ENCODE results near the gene CDH24.
"Not testable (repeated sequence)": the region's sequence is repeated elsewhere in the genome, so short reads cannot be mapped to it uniquely, and the experiment has no call there.

CDH24 gene

DNA sequence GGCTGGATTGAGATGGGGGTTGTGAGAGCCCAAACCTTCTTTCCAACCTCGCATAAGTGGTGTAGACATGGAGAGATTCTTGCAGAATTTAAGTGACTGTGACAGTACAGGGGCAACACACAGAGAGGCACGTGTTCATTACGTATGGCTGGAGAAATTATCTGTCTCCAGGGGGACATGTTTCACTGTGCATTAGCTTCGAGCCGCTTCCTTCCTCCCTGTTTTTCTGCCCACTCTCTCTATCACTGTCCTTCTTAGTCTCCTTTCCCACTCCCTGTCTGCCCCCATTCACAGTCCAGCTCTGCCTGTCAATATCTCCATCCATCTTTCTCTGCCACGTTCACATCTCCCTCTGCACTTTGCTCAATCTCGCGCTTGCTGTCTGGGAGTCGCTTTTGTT lies 35.9 kb downstream of the CDH24 start:
- peak; percentile 41 for DNase-seq (ENCODE audit: low spot score)

DNA sequence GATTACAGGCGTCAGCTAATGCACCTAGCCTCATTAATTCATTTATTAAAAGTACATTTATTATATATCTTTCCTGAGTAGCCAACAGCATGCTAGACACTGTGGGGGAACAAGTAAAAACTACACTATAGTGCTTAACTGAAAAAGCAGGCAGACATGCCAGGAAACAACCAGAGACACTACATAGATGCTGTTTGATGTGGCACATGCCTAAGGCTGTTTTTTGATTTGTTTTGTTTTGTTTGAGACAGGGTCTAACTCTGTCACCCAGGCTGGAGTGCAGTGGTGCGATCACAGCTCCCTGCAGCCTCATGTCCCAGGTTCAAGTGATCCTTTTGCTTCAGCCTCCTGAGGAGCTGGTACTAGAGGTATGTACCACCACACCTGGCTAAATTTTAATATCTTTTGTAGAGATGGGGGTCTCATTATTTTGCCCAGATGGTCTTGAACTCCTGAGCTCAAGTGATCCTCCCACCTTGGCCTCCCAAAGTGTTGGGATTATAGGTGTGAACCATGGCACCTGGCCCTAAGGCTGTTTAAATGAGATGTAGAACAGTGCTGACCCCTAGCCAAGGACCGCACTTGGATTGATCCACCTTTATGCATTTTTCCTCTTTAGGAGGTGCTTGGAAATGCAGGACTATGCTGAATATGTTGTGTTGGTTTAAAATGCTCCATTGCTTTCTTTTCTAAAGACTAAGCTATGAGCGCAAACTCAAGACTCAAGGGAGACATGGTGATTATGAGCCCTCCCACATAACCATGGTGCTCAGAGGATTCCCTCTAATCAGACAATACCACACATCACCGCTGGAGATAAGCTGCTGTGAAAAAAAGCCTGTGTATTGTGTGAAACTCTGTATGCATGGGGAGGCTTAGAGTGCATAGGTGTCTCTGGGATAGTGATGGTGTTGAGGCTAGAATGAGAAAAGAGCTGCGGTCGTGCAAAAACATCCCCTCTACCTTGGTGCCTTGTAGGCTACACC lies 36.9 kb downstream of the CDH24 start:
- no peak for DNase-seq (ENCODE audit: low spot score)

GRCh38 chr14:23018107-23018506 lies 39.2 kb downstream of the CDH24 start:
- no peak for DNase-seq (ENCODE audit: low spot score)

DNA sequence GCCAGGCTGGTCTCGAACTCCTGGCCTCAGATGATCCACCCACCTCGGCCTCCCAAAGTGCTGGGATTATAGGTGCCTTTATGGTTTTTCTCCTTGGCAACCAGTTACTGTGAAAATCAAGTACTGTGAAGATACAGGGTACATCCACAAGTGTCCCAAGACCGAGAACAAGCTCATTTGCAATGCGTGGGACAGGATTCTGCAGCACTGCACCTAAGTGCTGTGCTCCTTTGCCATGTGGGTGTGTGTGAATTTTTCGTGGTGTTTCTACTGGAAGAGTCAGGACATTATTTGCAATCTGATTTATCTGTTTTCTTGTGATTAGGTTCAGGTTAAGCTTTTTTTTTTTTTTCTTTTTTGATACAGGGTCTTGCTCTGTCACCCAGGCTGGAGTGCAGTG lies 40.2 kb downstream of the CDH24 start:
- no peak for DNase-seq (ENCODE audit: low spot score)

DNA sequence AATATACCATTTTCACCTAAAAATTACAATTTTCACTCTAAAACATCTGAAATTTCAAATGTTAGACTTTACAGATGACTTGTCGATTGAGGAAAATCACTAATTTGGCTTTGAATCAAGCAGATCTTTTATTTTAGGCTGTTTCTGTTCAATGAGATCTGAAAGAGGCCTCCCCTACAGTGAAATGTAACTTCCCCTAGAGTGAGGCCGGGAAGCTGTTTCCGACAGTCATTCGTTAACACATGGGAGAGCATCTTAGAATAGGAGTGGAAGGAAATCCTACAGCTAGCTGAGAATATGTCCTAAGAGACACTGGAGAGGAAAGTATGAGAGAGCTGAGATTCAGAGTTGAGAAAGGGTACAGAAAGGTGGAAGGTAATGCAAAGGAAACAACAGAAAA lies 41.7 kb downstream of the CDH24 start:
- no peak for DNase-seq (ENCODE audit: low spot score)

- not testable (repeated sequence) for DNase-seq (ENCODE audit: low spot score)
These were observed 43.6 kb downstream of the CDH24 start for GRCh38 chr14:23013749-23014054.

DNA sequence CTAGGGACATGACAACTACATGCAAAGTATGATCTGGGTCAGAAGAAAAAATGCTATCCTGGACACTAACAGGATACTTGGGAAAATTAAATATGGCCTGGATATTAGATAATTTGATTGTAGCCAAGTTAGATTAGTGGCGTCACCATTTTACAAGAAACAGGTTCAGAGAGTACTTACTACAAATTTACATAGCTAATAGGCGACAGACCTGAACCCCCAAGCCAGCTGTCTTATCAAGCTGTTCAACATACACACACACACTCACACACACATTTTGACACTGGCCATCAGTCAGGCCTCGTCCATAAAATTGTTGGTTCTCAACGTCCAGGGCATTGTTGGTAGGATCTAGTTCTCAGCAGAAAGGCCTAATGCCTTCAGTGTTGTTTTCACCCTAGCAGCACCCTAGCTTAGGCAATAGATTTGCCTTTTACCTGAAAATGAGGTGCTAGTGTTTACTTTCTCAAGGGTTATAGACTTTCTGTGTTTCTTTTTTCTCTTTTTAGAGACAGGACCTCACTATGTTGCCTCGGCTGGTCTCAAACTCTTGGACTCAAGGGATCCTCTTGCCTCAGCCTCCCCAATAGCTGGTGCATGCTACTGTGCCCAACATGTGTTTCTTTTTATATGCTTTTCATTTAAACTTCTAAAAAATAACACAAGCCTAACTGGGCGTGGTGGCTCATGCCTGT lies 44.1 kb downstream of the CDH24 start:
- DNase-seq (ENCODE audit: low spot score) = peak; percentile 85

GRCh38 chr14:23009939-23010726 lies 47.2 kb downstream of the CDH24 start, which contains the start of gene C14orf93:
Gene C14orf93 (minus strand): TSS chr14:23010143. CDS start chr14:22999023, 11,120 bp downstream.
- peak; percentile 68 for DNase-seq (ENCODE audit: low spot score)

DNA sequence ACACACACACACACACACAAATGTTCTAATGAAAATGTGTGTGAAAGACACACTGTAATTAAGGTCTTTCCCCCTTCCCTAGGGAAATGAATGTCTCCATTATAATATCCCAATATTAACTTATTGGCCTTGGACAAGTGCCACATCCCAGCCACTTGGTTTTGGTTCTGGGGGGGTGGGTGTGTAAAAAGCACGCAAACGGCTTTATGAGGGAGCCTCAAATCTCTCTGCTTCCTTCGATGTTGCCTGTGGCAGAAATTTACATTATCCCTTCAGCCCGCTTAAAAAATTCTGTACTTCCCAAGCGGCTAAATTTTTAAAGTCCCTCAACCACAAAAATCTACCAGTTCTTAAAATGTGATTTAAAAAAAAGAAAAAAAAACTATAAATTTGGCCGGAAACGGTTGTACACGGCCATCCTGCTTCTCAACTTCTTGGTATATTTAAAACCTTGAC lies 47.8 kb downstream of the CDH24 start:
- no peak for DNase-seq (ENCODE audit: low spot score)

- no peak for DNase-seq (ENCODE audit: low spot score)
These were observed 48.5 kb downstream of the CDH24 start for GRCh38 chr14:23008831-23009230.

DNA sequence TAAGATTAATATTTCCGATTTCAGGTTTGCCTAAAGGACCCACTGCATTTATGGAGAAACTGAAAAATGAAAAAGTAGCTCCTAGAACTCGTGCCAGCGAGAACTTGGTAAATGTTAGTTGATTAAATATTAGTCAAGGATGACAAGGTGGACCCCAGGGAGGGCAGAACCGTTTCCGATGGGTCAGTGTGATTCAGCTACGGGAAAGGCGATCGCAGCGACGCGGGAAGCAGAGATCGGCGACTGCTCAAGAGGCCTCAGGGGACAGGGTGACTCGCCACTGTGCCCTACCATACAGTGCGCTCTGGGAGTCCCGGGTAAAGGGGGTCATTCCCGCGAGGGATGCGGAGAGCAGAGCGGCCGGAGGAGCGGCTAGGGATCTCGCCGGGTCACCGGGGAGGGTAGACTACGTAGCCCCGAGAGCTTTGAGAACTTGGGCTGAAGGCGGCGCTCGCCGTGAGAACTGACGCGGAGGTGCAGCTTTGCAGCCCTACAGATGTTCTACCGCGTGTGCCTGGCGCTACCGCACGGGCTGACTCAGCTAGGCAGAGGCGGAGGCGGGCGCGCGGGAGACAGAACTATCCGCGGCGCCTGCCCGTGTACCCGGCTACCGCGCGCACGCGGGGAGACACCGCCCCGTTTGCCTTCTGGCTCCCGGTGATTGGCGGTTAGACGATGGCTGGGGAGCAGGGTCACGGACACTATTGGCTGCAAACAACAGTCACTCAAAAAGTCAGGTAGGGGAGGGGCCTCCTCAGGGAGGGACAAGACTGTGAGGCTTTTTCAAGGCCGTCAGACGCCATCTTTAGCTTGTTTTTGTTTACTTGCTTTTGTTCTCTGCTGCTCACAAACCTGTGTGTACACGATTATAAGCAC lies 50.5 kb downstream of the CDH24 start:
- peak; percentile 98 for DNase-seq (ENCODE audit: low spot score)

DNA sequence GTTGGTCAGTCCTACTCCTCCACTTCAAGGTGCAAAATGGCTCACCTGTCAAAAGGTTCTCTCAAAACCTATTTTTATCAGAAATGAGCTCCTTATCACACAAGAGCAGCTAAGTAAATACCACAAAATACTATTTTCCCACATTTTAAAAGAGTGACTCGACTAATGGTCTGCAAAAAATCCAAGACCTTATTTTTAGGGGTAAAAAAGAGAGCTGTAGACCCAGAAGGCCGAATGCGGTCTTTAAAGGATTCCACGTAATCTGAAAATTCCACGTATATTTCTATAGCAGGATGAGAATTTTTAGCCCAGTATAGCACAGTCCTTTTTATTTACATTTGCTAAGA lies 51.2 kb downstream of the CDH24 start:
- no peak for DNase-seq (ENCODE audit: low spot score)

- DNase-seq (ENCODE audit: low spot score) = no peak
These were observed 51.7 kb downstream of the CDH24 start for GRCh38 chr14:23005451-23006187.

DNA sequence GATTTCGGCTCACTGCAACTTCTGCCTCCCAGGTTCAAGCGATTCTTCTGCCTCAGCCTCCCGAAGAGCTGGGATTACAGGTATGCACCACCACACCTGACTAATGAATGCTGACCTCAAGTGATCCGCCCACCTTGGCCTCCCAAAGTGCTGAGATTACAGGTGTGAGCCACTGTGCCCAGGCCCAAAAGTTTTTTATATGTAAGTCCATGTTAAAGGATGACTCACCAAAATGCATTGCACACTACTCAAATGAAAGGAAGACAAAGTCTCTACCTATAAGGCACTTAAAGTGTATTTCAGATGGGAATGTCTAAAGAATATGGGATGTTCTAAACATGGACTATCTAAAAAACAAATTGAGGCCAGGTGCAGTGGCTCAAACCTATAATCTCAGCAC lies 53.0 kb downstream of the CDH24 start:
- not testable (repeated sequence) for DNase-seq (ENCODE audit: low spot score)

GRCh38 chr14:23002592-23002991 lies 54.7 kb downstream of the CDH24 start:
- no peak for DNase-seq (ENCODE audit: low spot score)

- DNase-seq (ENCODE audit: low spot score) = no peak
These were observed 56.5 kb downstream of the CDH24 start for GRCh38 chr14:23000860-23001259.

DNA sequence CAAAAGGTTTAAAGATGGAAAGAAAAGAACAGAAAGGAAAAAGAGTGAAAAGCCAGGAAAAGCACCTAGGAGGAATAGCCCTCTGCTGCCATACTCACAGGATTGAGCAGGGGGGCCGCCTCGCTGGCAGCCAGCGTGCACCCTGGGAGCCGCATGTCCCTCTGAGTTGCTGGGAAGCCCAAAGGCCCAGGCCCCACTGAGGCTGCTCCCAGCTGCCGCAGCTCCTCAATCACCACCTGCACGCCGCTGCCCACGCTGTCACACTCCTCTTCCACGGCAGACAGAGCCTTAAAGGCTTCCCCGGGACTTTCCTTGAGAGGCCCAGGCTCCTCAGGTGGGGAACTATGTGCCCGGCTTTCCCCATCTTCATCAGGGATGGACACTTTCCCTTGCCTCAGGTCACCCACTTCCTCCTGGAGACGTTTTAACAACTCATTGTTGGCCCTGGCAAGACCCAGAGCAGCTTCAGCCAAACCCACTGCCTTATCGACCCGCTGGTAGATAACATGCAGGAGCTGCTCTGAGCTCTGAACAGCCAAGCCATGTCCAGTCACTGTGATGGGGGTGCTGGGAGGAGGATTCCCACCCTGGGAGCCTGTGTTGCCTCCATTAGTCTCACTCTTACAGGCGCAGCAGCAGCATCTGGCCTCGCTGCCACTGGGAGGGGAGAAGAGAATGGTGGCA lies 58.8 kb downstream of the CDH24 start:
- no peak for DNase-seq (ENCODE audit: low spot score)

GRCh38 chr14:22997676-22998323 lies 59.5 kb downstream of the CDH24 start:
- no peak for DNase-seq (ENCODE audit: low spot score)
